Effector CD4-positive, alpha-beta T cell (primary cell): ENCODE results near the gene USP27X.

Experiments used
- DNase-seq: peaks from one replicate; pipeline ENCODE4 v3.0.0-alpha.2; 2020

Gene USP27X

DNA sequence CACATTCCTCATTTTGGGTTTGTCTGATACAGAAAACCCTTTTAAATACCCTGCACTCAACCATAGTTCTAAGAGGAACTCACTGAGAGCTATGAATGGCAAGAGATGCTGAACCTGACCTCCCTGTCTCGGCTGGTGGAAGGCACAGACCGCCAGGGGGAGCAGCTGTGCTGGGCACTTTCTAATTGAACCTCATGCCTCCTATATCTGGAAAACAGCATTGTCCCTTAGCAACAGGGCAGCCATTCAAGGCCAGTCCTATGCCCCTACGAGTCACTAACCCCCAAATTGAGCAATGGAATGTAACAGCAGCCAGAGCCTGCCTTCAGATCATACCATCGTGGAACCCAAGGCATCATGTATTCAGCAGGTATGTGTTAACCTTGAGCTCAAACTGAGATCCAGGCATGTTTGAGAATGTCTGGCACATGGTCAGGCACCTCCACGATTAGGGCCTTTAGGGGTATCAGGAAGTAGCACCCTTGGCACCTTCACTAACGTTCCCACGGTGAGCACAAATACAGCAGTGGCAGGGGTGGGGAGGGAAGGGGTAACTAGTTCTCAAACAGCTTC lies 5.1 kb downstream of the USP27X start:
- peak; percentile 40 for DNase-seq

GRCh38 chrX:49892542-49892941 lies 13.3 kb downstream of the USP27X start:
- no peak for DNase-seq

DNA sequence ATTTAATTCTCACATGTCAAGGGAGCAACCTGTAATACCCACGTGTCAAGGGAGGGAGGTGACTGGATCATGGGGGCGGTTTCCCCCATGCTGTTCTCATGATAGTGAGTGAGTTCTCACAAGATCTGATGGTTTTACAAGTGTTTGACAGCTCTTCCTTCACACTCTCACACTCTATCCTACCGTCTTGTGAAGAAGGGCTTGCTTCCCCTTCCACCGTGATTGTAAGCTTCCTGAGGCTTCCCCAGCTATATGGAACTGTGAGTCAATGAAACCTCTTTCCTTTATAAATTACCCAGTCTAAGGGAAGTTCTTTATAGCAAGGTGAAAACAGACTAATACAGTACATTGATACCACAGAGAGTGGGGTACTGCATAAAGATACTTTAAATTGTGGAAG lies 17.7 kb downstream of the USP27X start:
- no peak for DNase-seq

DNA sequence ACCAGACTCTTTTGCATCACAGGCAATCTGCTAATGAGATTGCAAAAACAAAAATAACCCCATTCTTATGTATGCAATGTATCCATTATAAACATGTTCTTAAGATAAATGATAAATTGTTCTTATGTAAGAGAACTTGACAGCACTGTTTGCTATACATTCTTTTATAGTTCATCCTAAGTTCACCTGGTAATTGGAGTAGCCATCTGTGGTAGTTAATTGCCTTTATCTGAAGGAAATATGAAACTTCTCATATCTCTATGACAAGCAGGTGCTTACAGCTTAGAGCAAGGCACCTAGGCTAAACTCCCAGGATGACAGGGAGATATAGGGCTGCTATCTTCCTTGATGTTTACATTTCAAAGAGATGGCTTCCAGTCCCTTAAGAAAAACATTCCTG lies 21.8 kb downstream of the USP27X start:
- DNase-seq = no peak

GRCh38 chrX:49910344-49910743 lies 31.1 kb downstream of the USP27X start:
- no peak for DNase-seq

- no peak for DNase-seq
These were observed 32.8 kb downstream of the USP27X start for GRCh38 chrX:49912086-49912485.

GRCh38 chrX:49912861-49913260 lies 33.6 kb downstream of the USP27X start:
- no peak for DNase-seq

DNA sequence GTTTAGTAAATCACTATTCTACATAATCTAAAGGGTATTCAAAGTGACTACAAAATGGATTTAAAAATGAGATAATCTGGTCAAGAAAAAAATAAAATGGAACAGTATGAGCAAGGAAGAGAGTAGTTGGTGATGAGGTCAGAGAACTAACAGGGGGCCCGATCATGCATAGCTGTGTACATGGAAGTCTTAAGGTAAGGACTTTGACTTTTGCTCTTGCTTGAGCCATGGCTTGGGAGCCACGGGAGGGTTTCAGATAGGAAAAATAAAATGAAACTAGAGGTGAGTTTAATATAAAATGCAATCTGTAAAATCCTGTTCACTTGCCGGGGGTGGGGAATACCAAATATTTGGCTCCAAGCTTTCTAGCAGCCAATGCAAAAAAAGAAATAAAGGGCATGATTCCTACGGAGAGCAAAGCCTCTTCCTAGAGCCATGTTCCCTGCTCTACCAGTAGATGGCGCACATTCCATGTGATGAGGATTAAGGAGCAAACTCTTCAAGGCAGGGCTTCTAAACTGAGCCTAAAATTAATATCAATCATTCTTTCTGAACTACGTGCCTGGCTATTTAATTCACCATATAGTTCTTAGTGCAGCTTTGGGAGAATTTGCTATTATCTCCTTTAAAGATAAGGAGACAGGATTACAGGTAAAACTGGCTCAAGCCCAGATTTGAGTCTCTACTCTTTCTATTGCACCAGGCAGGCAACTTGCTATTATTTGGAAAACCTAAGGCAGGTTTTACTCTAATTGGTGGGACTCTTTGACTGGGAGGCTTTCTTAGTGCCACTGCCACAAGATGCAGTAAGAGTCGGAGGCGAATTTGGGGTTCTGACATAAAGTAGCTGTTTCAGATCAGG lies 36.3 kb downstream of the USP27X start:
- peak; percentile 53 for DNase-seq

DNA sequence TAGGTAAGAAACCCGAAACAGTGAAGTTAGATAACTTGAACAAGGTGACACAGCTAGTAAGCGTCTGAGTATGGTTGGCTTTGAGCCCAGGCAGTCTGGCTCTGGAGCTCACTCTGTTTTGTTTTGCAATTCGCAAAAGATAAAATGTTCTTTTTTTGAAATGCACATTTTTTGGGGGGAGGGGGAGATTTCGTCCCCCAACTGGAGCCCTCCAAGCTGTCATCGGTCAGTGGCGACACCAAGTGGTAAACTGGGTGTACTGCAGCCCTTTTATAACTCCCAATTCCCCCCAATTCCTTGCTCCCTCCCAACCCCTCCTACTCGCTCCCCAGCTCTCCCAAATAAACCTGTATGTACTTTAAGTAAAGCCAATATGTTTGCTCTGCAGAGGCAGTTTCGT lies 40.3 kb downstream of the USP27X start:
- peak; percentile 10 for DNase-seq

GRCh38 chrX:49921109-49921508 lies 41.8 kb downstream of the USP27X start:
- no peak for DNase-seq

DNA sequence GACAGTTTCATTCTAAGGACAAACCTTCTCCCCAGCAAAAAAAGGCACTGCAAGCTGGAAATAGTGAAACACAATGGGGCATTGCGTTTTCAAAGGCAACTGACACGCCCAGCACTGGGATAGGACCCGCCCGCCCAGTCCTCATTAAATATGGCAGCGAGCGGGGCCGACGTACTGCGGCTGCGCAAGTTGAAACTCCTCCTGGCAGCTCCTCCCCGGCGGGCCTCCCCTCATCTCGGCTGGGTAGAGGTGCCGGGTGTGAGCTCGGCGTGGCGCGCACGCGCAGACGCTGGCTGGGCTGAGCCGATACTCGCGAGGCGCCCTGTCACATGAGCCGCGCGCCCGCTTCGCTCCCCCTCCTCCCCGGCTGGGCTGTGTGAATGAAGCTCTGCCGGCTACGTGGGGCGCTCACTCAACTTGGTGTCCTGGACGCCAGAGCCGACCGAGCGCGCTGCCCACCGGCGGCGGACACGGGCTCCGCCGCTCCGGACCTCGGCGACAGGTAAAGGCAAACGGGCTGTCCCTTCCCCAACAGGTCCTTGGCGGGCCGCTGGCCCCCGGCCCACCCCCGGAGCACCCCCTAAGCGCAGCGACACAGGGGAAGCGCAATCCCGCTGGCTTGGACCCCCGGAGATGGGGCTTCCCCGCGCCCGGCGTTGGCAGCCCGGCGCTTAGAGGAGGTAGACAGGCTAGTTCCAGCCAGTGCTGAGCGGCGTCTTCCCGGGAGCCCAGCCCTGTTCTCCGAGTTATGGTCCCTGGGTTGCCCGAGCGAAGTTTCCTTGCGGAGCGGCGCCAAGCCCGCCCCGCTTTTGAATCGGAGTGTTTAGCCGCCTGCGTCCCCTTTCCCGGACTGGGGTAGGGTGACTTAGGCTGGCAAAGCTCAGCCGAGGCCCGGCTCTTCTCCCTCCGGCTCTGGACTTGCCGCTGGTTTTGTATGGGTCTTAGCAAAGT lies 43.3 kb downstream of the USP27X start, which contains the start of gene CLCN5:
Gene CLCN5, plus strand, starts transcription at position 306 of the 951 bp plus-strand sequence. CDS start 2,703 bp downstream, outside the sequence.
- peak; percentile 88 for DNase-seq

DNA sequence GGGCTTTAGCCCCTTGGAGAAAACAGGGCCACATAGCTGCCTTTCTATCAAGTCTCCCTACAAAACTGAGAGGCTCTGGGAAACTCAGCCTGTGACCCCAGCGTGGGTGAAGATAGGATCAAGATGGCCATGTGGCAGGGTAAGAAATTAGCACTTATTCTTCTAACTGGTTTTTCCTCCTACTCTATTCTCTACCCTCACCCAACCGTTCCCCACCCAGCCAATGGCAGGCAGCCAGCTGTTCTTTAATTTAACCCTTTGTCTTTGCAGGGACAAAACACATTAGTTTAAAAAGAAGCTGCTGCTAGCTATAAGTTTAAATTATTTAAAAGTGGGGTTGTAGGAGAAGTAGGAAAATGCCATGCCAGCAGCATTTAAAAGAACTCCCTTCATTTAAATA lies 45.9 kb downstream of the USP27X start:
- DNase-seq = no peak

DNA sequence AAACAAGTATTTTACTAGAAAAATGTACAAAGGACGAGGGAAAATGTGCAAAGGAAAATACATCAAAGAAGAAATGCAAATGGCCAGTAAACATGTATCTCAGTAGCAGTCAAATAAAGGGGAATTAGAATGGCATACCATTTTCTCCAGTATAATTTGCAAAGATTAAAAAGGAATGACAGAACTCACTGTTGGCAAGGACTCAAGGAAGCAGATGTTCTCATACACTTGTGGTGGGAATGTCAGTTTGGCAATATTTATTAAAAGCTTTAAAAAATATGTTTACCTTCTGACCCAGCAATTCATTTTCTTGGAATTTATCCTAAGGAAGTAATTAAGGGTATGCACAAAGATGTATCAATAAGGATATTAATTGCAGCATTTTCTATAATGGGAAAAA lies 50.8 kb downstream of the USP27X start:
- no peak for DNase-seq
